Measurements from ENCODE around the gene FUCA2.
A peak's percentile ranks its signal among the peaks of the same experiment; 100 is the strongest.
"Not testable (repeated sequence)": the region's sequence is repeated elsewhere in the genome, so short reads cannot be mapped to it uniquely, and the experiment has no call there.

FUCA2 gene

GRCh38 chr6:143478479-143479062 is 32.9 kb downstream of the FUCA2 start:
- Histone ChIP-seq H3K14ac (ENCODE audit: low read length) (no peak overlapping the region), H3K4me1 (ENCODE audit: control insufficient read depth in 1 of 2, insufficient read depth in 2 of 2, low read length in 2 of 2) (no peaks in the 10 kb centered on the region), H4K91ac (ENCODE audit: low read depth, low read length) (no peak overlapping the region), H2BK120ac (ENCODE audit: insufficient read depth, low read length, poor library complexity) (no peak overlapping the region), H3K4ac (ENCODE audit: low read depth, low read length) (no peak overlapping the region), H4K12ac (ENCODE audit: low read depth, low read length) (no peak overlapping the region), H3K9ac (ENCODE audit: low read length) (no peak overlapping the region), H3K9me3 (ENCODE audit: insufficient read depth, low read depth, low read length) (no peaks in the 10 kb centered on the region), H3K27me3 (ENCODE audit: insufficient read depth, low read length) (no peaks in the 10 kb centered on the region), H4K8ac (ENCODE audit: low read depth, low read length) (no peak overlapping the region), H3K27ac (ENCODE audit: low read depth, low read length) (no peak overlapping the region), H2BK5ac (ENCODE audit: low read depth, low read length, poor library complexity) (no peak overlapping the region), H2AFZ (ENCODE audit: insufficient read depth, low read length, poor library complexity) (no peak overlapping the region), H3K79me1 (ENCODE audit: low read length) (no peaks in the 10 kb centered on the region), H2BK12ac (ENCODE audit: low read length) (no peak overlapping the region), H2AK5ac (ENCODE audit: low read length) (no peak overlapping the region), H3K18ac (ENCODE audit: low read length) (no peak overlapping the region), H3K4me3 (ENCODE audit: low read depth, low read length) (no peak overlapping the region), H3K4me2 (ENCODE audit: low read length) (no peak overlapping the region), H3K79me2 (ENCODE audit: control insufficient read depth, insufficient read depth, low read length, poor library complexity) (no peaks in the 10 kb centered on the region), H3K23ac (ENCODE audit: low read length) (no peak overlapping the region), H3K36me3 (ENCODE audit: control insufficient read depth in 1 of 2, insufficient read depth in 2 of 2, low read length in 2 of 2) (peaks cover 2 to 3% of the 10 kb centered on the region in 2 experiments)
- no peak for DNase-seq
- WGBS (ENCODE audit: extremely low coverage, insufficient coverage, insufficient read length) = no CpG with 5 or more reads among the region's 3 CpGs

GRCh38 chr6:143476545-143476944 is 35.0 kb downstream of the FUCA2 start:
- no CpG with 5 or more reads among the region's 1 CpG for WGBS (ENCODE audit: extremely low coverage, insufficient coverage, insufficient read length)
- Histone ChIP-seq H3K27ac (ENCODE audit: low read depth, low read length) (no peak overlapping the region), H3K79me2 (ENCODE audit: control insufficient read depth, insufficient read depth, low read length, poor library complexity) (no peaks in the 10 kb centered on the region), H3K14ac (ENCODE audit: low read length) (no peak overlapping the region), H2BK12ac (ENCODE audit: low read length) (no peak overlapping the region), H2BK5ac (ENCODE audit: low read depth, low read length, poor library complexity) (no peak overlapping the region), H4K12ac (ENCODE audit: low read depth, low read length) (no peak overlapping the region), H3K4ac (ENCODE audit: low read depth, low read length) (no peak overlapping the region), H4K8ac (ENCODE audit: low read depth, low read length) (no peak overlapping the region), H3K27me3 (ENCODE audit: insufficient read depth, low read length) (no peaks in the 10 kb centered on the region), H4K91ac (ENCODE audit: low read depth, low read length) (no peak overlapping the region), H3K79me1 (ENCODE audit: low read length) (no peaks in the 10 kb centered on the region), H2AFZ (ENCODE audit: insufficient read depth, low read length, poor library complexity) (no peak overlapping the region), H3K9ac (ENCODE audit: low read length) (no peak overlapping the region), H3K9me3 (ENCODE audit: insufficient read depth, low read depth, low read length) (no peaks in the 10 kb centered on the region), H2BK120ac (ENCODE audit: insufficient read depth, low read length, poor library complexity) (no peak overlapping the region), H3K4me2 (ENCODE audit: low read length) (no peak overlapping the region), H3K23ac (ENCODE audit: low read length) (no peak overlapping the region), H2AK5ac (ENCODE audit: low read length) (no peak overlapping the region), H3K4me3 (ENCODE audit: low read depth, low read length) (no peak overlapping the region), H3K36me3 (ENCODE audit: control insufficient read depth in 1 of 2, insufficient read depth in 2 of 2, low read length in 2 of 2) (peaks cover 2 to 3% of the 10 kb centered on the region in 2 experiments), H3K18ac (ENCODE audit: low read length) (no peak overlapping the region), H3K4me1 (ENCODE audit: control insufficient read depth in 1 of 2, insufficient read depth in 2 of 2, low read length in 2 of 2) (no peaks in the 10 kb centered on the region)
- DNase-seq = no peak

GRCh38 chr6:143471822-143472221 is 39.7 kb downstream of the FUCA2 start:
- peak in 1 of 2 donors; percentile 60 for DNase-seq
- Histone ChIP-seq H4K12ac (ENCODE audit: low read depth, low read length) (no peak overlapping the region), H3K18ac (ENCODE audit: low read length) (no peak overlapping the region), H3K4ac (ENCODE audit: low read depth, low read length) (no peak overlapping the region), H3K23ac (ENCODE audit: low read length) (no peak overlapping the region), H3K9ac (ENCODE audit: low read length) (no peak overlapping the region), H2AK5ac (ENCODE audit: low read length) (no peak overlapping the region), H3K79me2 (ENCODE audit: control insufficient read depth, insufficient read depth, low read length, poor library complexity) (no peaks in the 10 kb centered on the region), H2BK120ac (ENCODE audit: insufficient read depth, low read length, poor library complexity) (no peak overlapping the region), H3K79me1 (ENCODE audit: low read length) (no peaks in the 10 kb centered on the region), H3K27me3 (ENCODE audit: insufficient read depth, low read length) (no peaks in the 10 kb centered on the region), H3K14ac (ENCODE audit: low read length) (no peak overlapping the region), H4K8ac (ENCODE audit: low read depth, low read length) (no peak overlapping the region), H2BK5ac (ENCODE audit: low read depth, low read length, poor library complexity) (no peak overlapping the region), H4K91ac (ENCODE audit: low read depth, low read length) (no peak overlapping the region), H2BK12ac (ENCODE audit: low read length) (no peak overlapping the region), H2AFZ (ENCODE audit: insufficient read depth, low read length, poor library complexity) (no peak overlapping the region), H3K4me3 (ENCODE audit: low read depth, low read length) (no peak overlapping the region), H3K27ac (ENCODE audit: low read depth, low read length) (no peak overlapping the region), H3K4me1 (ENCODE audit: control insufficient read depth in 1 of 2, insufficient read depth in 2 of 2, low read length in 2 of 2) (no peaks in the 10 kb centered on the region), H3K9me3 (ENCODE audit: insufficient read depth, low read depth, low read length) (no peaks in the 10 kb centered on the region), H3K4me2 (ENCODE audit: low read length) (no peak overlapping the region), H3K36me3 (ENCODE audit: control insufficient read depth in 1 of 2, insufficient read depth in 2 of 2, low read length in 2 of 2) (peaks cover 2 to 3% of the 10 kb centered on the region in 2 experiments)
- no CpG with 5 or more reads among the region's 1 CpG for WGBS (ENCODE audit: extremely low coverage, insufficient coverage, insufficient read length)

GRCh38 chr6:143468823-143469222 is 42.7 kb downstream of the FUCA2 start:
- not testable (repeated sequence) for H2BK120ac ChIP-seq (ENCODE audit: insufficient read depth, low read length, poor library complexity); H2AFZ ChIP-seq (ENCODE audit: insufficient read depth, low read length, poor library complexity); H3K9ac ChIP-seq (ENCODE audit: low read length); H3K79me2 ChIP-seq (ENCODE audit: control insufficient read depth, insufficient read depth, low read length, poor library complexity); H3K9me3 ChIP-seq (ENCODE audit: insufficient read depth, low read depth, low read length); H2BK5ac ChIP-seq (ENCODE audit: low read depth, low read length, poor library complexity); H2AK5ac ChIP-seq (ENCODE audit: low read length); H3K36me3 ChIP-seq (ENCODE audit: control insufficient read depth in 1 of 2, insufficient read depth in 2 of 2, low read length in 2 of 2); H3K27me3 ChIP-seq (ENCODE audit: insufficient read depth, low read length); H3K79me1 ChIP-seq (ENCODE audit: low read length); DNase-seq; H4K8ac ChIP-seq (ENCODE audit: low read depth, low read length); H3K4me2 ChIP-seq (ENCODE audit: low read length); H3K4me3 ChIP-seq (ENCODE audit: low read depth, low read length); H4K91ac ChIP-seq (ENCODE audit: low read depth, low read length); H3K4ac ChIP-seq (ENCODE audit: low read depth, low read length); H3K23ac ChIP-seq (ENCODE audit: low read length); H2BK12ac ChIP-seq (ENCODE audit: low read length); H4K12ac ChIP-seq (ENCODE audit: low read depth, low read length); H3K14ac ChIP-seq (ENCODE audit: low read length); H3K4me1 ChIP-seq (ENCODE audit: control insufficient read depth in 1 of 2, insufficient read depth in 2 of 2, low read length in 2 of 2); H3K27ac ChIP-seq (ENCODE audit: low read depth, low read length); H3K18ac ChIP-seq (ENCODE audit: low read length)
- no CpG with 5 or more reads among the region's 2 CpGs for WGBS (ENCODE audit: extremely low coverage, insufficient coverage, insufficient read length)

Measured in trophoblast cell (in vitro differentiated cells and primary cell).